GM23248 (cell line): ENCODE results near the gene KCTD19.

Experiments used
- EZH2 ChIP-seq: fragments of 200-600 bp; sonication (generic); IDR thresholded peaks from 2 replicates; pipeline ENCODE4 v1.6.1; 2018; ENCODE audit warnings: antibody characterized with exemption, mild to moderate bottlenecking; ENCODE audit not compliant: insufficient read depth, poor library complexity, severe bottlenecking
- EZH2phosphoT487 ChIP-seq: fragments of 200-600 bp; sonication (generic); IDR thresholded peaks from 2 replicates; pipeline ENCODE4 v1.6.1; 2018; ENCODE audit warnings: antibody characterized with exemption, moderate library complexity, mild to moderate bottlenecking, low read depth; ENCODE audit not compliant: insufficient read depth

DNA sequence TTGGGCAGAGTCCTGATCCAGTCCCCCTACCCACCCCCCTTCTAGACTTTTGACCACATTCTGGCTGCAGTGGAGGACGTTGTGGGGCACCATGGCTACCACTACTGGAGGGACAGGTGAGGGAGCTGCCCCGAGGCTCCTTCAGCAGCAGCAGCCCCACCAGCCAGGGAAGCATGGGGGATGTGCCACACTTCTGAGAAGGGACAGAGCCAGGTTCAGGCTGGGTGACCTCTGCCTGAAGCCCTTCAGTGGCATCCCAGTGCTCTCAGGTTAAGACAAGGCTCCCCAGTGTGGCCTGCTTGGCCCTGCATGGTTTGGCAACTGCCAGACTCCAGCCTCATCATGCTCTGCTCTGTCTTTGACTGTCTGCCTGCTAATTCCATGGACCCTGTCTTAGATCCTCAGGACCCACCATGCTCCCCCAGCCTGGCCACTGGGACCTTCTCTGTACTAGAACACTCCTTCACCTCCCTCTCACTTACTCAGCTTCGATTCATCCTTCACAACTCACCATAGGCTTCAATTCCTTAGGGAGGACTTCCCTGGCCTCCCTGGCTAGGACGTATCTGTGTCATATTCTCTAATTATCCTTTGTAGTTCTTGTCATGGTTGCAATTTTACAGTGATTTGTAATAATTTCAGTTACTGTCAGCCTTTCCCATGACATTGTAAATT lies 68.9 kb downstream of the KCTD19 start:
- TF ChIP-seq EZH2, result no peak
- TF ChIP-seq EZH2phosphoT487, result no peak
